GM19240 (cell line): ENCODE results near the gene SOX21.

Experiments used
- DNase-seq: peaks from one replicate; pipeline ENCODE4 v3.0.0; 2011; ENCODE audit warnings: low spot score; ENCODE audit not compliant: insufficient read length

SOX21 gene

GRCh38 chr13:94709001-94709834 lies 3.1 kb downstream of the SOX21 start:
- no peak for DNase-seq

- no peak for DNase-seq
Observed at GRCh38 chr13:94708031-94708859, 4.1 kb downstream of the SOX21 start.

GRCh38 chr13:94707400-94708021 lies 4.8 kb downstream of the SOX21 start:
- DNase-seq: no peak

- no peak for DNase-seq
Observed at GRCh38 chr13:94706843-94707399, 5.4 kb downstream of the SOX21 start.

GRCh38 chr13:94706101-94706842 lies 6.1 kb downstream of the SOX21 start:
- DNase-seq: no peak

- no peak for DNase-seq
Observed at GRCh38 chr13:94705081-94706030, 7.0 kb downstream of the SOX21 start.

- DNase-seq: no peak
Observed at GRCh38 chr13:94704377-94705080, 7.8 kb downstream of the SOX21 start.

- DNase-seq: no peak
Observed at GRCh38 chr13:94703721-94704314, 8.5 kb downstream of the SOX21 start.

GRCh38 chr13:94703271-94703670 lies 9.1 kb downstream of the SOX21 start:
- no peak for DNase-seq

- DNase-seq: no peak
Observed at GRCh38 chr13:94702181-94703041, 9.9 kb downstream of the SOX21 start.

GRCh38 chr13:94701313-94702180 lies 10.8 kb downstream of the SOX21 start:
- DNase-seq: no peak

GRCh38 chr13:94700536-94700935 lies 11.8 kb downstream of the SOX21 start:
- no peak for DNase-seq

GRCh38 chr13:94700051-94700535 lies 12.3 kb downstream of the SOX21 start:
- DNase-seq: no peak

GRCh38 chr13:94696171-94696570 lies 16.2 kb downstream of the SOX21 start:
- no peak for DNase-seq

GRCh38 chr13:94692030-94692429 lies 20.3 kb downstream of the SOX21 start:
- DNase-seq: no peak

GRCh38 chr13:94683409-94683808 lies 28.9 kb downstream of the SOX21 start:
- no peak for DNase-seq

- DNase-seq: no peak
Observed at GRCh38 chr13:94682229-94682628, 30.1 kb downstream of the SOX21 start.
